Neural progenitor cell (in vitro differentiated cells): ENCODE data around the gene CFAP43.

Experiments
- EZH2 ChIP-seq: fragments of 200-600 bp; sonication (generic); IDR thresholded peaks from 2 replicates; pipeline ENCODE4 v1.6.1; 2017; ENCODE audit warnings: antibody characterized with exemption, mild to moderate bottlenecking, moderate library complexity
- EZH2phosphoT487 ChIP-seq: fragments of 200-600 bp; sonication (generic); IDR thresholded peaks from 2 replicates; pipeline ENCODE4 v1.6.1; 2017; ENCODE audit warnings: antibody characterized with exemption
- TF ChIP-seq, protein P1 (sequence below): fragments of 200-600 bp; sonication (generic); IDR thresholded peaks from 2 replicates; pipeline ENCODE4 v1.5.1; 2017; ENCODE audit warnings: antibody characterized with exemption, mild to moderate bottlenecking

DNA sequence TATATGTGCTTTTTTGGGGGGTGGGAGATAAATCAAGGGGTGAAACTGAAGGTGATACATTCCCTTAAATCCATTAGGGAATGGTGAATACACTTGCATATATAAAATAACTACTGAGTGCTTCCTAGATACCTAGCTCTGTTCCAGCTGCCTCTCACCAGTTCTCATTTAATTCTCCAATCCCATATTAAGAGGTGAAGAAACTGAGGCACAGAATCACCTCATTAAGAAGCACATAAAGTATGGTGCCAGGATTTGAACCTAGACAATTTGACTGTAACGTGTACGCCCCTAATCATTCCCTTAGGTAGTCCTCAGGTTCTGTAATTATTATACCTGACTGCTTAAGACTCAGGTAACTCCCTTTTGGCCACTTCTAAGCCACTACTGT lies 111.7 kb downstream of the CFAP43 start:
- TF ChIP-seq, protein P1, sequence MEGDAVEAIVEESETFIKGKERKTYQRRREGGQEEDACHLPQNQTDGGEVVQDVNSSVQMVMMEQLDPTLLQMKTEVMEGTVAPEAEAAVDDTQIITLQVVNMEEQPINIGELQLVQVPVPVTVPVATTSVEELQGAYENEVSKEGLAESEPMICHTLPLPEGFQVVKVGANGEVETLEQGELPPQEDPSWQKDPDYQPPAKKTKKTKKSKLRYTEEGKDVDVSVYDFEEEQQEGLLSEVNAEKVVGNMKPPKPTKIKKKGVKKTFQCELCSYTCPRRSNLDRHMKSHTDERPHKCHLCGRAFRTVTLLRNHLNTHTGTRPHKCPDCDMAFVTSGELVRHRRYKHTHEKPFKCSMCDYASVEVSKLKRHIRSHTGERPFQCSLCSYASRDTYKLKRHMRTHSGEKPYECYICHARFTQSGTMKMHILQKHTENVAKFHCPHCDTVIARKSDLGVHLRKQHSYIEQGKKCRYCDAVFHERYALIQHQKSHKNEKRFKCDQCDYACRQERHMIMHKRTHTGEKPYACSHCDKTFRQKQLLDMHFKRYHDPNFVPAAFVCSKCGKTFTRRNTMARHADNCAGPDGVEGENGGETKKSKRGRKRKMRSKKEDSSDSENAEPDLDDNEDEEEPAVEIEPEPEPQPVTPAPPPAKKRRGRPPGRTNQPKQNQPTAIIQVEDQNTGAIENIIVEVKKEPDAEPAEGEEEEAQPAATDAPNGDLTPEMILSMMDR: no peak
- TF ChIP-seq EZH2: no peak
- no peak for TF ChIP-seq EZH2phosphoT487
